ENCODE results near the gene FBXO4.

GRCh38 chr5:41883936-41884335 lies 41.1 kb upstream of the FBXO4 start:
- no peak for TF ChIP-seq POLR2AphosphoS5 (IDR thresholded peaks at IDR 0.05)
- no peak for TF ChIP-seq POLR2A (IDR thresholded peaks at IDR 0.05)
- no peak for TF ChIP-seq CTCF (IDR thresholded peaks at IDR 0.05)

All from prostate gland (tissue), 2 donors.